Ascending aorta (tissue), 2 donors: ENCODE data around the gene CORO1C. TPM values are rescaled to one million over a fixed set of nuclear protein-coding genes. Genes with fewer than 3 reads are reported as not detected.
A peak's percentile ranks its signal among the peaks of the same experiment; 100 is the strongest.

Experiments used
- DNase-seq, 2 donors: peaks; one replicate each; pipeline ENCODE4 v3.0.0-alpha.2; 2019; ENCODE audit warnings: low spot score in 2 of 2
- H3K27ac ChIP-seq, 2 donors: fragments of 200-600 bp; sonication (generic); one replicate each; pipeline ENCODE4 v1.5.1; 2016 to 2017; ENCODE audit warnings: mild to moderate bottlenecking in 1 of 2
- H3K27me3 ChIP-seq: fragments of 200-600 bp; sonication (generic); one replicate; pipeline ENCODE4 v1.5.1; 2017
- H3K36me3 ChIP-seq, 2 donors: fragments of 200-600 bp; sonication (generic); one replicate each; pipeline ENCODE4 v1.5.1; 2016
- H3K4me1 ChIP-seq, 2 donors: fragments of 200-600 bp; sonication (generic); one replicate each; pipeline ENCODE4 v1.5.1; 2016 to 2017; ENCODE audit warnings: mild to moderate bottlenecking in 1 of 2
- H3K4me3 ChIP-seq, 2 donors: fragments of 200-600 bp; sonication (generic); one replicate each; pipeline ENCODE4 v1.5.1; 2016 to 2017; ENCODE audit warnings: mild to moderate bottlenecking in 1 of 2
- H3K9me3 ChIP-seq, 2 donors: fragments of 200-600 bp; sonication (generic); one replicate each; pipeline ENCODE4 v1.5.1; 2016
- CTCF ChIP-seq, 3 experiments: fragments of 200-600 bp in 2 of 3; fragments of 450-650 bp in 1 of 3; sonication (generic) in 2 of 3; IDR thresholded peaks; one replicate each; pipeline ENCODE4 v1.5.1; 2016 to 2019; ENCODE audit warnings: antibody characterized with exemption in 3 of 3, mild to moderate bottlenecking in 1 of 3, moderate library complexity in 1 of 3
- intact Hi-C: fragments of 100-400 bp; cut with DNase I; formaldehyde crosslinking; loops from one replicate; pipeline ENCODE4 v1.15.1; 2023
- total RNA-seq: library from RNA; depleted of rRNA; stranded (reverse); fragments of >200 nt; gene quantifications from one replicate; pipeline ENCODE4 v1.1.0, GENCODE V29; 2016

The CORO1C gene
- total RNA-seq, 1 donor from 2014 or later, result 106 TPM

GRCh38 chr12:108642269-108642870 is 88.9 kb downstream of the CORO1C start:
- peaks cover 15 to 25% of the 10 kb centered on the region in 2 donors for H3K36me3 ChIP-seq
- H3K4me3 ChIP-seq, result no peak overlapping the region
- intact Hi-C loops, result loop anchor here (10.0 kb wide), 2 partner anchors 412 to 452 kb away; partner anchors contain the start of genes ALKBH2, UNG and USP30
- H3K4me1 ChIP-seq, result peaks cover 13 to 29% of the 10 kb centered on the region in 2 donors
- H3K27ac ChIP-seq, result peak overlapping the region in 1 of 2 donors; percentile 42
- no peak for DNase-seq
- H3K27me3 ChIP-seq, result no peaks in the 10 kb centered on the region
- no peaks in the 10 kb centered on the region for H3K9me3 ChIP-seq
- TF ChIP-seq CTCF (IDR thresholded peaks at IDR 0.05), result no peak

DNA sequence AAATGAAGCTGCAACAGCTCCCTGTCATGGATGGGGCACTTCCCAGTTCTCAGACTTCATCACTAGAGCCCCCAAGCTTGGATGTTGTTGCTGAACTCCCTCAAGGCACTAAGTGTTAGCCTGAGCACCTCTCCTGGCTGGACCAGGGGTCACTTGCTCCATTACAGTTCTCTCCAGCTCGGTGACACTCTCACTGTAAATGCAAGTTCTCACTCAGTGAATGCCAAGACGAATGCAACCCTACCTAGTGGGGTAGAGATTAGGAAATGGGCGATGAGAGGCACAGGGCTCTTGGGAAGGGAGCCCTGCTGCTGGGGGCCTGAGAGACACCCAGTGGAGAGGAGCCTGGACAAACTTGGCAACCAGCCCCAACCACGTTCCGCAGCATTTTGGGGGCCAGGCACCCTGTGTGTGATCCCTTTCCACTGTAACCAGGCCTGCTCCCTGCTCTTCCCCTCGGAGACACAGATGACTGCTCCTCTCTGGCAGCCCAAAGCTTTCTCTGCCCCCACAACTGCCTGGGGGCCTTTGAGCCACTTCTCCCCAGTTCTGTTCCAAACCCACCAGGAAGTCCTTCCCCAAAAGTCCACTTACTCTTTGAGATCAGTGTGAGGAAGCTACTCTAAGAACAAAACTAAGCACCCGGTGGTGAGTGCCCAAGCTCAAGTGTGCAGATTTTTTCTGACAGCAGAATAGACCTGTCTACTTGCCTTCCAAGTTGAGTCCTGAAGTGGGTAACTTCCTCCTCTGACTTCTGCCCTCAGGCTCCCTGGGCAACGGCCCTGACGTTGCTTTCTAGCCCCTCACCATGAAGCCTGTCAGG is 89.7 kb downstream of the CORO1C start:
- Histone ChIP-seq H3K4me1 (peaks cover 13 to 26% of the 10 kb centered on the region in 2 donors), H3K4me3 (no peak overlapping the region), H3K27ac (peak overlapping the region in 1 of 2 donors; percentile 42), H3K36me3 (peaks cover 12 to 17% of the 10 kb centered on the region in 2 donors), H3K9me3 (no peaks in the 10 kb centered on the region), H3K27me3 (no peaks in the 10 kb centered on the region)
- DNase-seq, result no peak
- TF ChIP-seq CTCF (IDR thresholded peaks at IDR 0.05), result no peak
- intact Hi-C loops, result loop anchor here (10.0 kb wide), 2 partner anchors 413 to 453 kb away; partner anchors contain the start of genes ALKBH2, UNG and USP30

DNA sequence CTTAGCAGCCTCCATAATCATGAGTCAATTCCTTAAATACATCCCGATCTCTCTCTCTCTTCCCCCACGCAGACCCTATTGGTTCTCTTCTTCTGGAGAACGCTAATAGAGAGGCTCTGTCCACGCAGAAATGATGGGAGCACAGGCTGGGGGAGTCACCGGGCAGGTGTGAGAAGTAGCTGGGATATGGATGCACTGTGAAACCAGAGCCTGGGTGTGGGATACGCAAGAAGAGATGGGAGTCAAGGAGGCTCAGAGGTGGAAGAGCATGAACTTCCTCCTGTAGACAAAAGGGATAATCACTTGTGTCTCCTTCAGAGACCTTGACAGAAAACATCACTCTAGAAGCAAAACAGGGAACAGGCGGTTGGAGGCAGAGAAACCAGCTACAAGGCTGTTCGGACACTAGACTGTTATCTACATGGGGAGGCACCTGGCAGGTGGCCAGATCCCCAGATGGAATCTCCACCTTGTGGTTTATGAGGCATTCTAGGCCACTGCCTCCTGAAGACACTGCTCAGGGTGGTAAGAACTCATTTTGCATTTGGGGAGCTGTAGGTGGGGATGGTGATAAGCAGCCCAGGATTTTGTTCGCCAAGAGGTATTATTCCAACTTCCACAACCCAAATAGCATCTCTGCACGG is 90.4 kb downstream of the CORO1C start:
- TF ChIP-seq CTCF (IDR thresholded peaks at IDR 0.05), result no peak
- Histone ChIP-seq H3K4me1 (peaks cover 13 to 26% of the 10 kb centered on the region in 2 donors), H3K27me3 (no peaks in the 10 kb centered on the region), H3K4me3 (no peak overlapping the region), H3K27ac (no peak overlapping the region), H3K36me3 (peaks cover 5 to 10% of the 10 kb centered on the region in 2 donors), H3K9me3 (no peaks in the 10 kb centered on the region)
- no peak for DNase-seq
- intact Hi-C loops, result loop anchor here (10.0 kb wide), 2 partner anchors 414 to 454 kb away; partner anchors contain the start of genes ALKBH2, UNG and USP30

DNA sequence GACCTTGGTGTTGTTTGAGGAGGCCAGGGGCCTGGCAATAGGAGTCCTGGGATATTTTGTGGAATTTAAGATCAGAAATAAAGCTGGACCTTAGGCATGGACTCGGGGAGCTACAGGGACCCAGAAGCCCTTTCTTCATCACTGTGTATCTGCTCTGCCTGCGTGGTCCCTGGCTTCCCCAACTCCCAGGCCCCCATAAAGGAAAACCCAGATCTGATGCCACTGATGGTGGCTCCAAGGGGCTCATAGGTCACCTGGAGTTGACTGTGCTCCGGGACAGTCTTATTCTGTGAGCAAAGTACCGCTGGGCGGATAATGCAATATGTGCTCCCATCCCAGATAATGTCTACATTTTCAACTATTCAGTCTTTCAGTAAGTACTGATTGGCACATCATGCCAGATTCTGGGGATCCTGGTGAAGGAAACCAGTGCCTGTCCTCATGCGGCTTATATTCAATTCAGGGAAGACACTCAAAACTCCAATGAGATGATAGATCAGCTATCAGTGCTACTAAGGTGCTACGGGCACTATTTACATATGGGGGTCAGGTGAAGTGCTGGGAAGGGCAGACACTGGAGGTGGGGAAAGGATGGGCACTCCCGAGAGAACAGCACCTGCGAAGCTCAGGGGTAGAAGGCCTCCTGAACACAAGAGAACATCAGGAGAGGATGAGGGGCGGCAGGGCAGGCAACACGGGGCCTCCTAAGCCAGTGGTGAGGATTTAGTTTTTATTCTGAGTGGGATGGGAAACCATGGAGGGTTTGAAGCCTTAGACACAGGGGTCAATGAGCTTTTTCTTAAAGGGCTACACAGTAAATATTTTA is 92.1 kb downstream of the CORO1C start:
- TF ChIP-seq CTCF (IDR thresholded peaks at IDR 0.05), result no peak
- peak overlapping the region; percentile 14 to 41 for H3K27ac ChIP-seq
- H3K9me3 ChIP-seq, result no peaks in the 10 kb centered on the region
- no peaks in the 10 kb centered on the region for H3K36me3 ChIP-seq
- H3K27me3 ChIP-seq, result no peaks in the 10 kb centered on the region
- H3K4me1 ChIP-seq, result peaks cover 7 to 22% of the 10 kb centered on the region in 2 donors
- peak in 1 of 2 donors; percentile 37 for DNase-seq
- H3K4me3 ChIP-seq, result peak overlapping the region in 1 of 2 donors; percentile 55
- intact Hi-C loops, result no loop called here
